Dermis blood vessel endothelial cell (primary cell): Measurements from ENCODE around the gene CLIC4. TPM values are rescaled to one million over a fixed set of nuclear protein-coding genes. Genes with fewer than 3 reads are reported as not detected.
"Not testable (repeated sequence)": the region's sequence is repeated elsewhere in the genome, so short reads cannot be mapped to it uniquely, and the experiment has no call there.

ENCODE experiments used
- DNase-seq: peaks from one replicate; pipeline ENCODE4 v3.0.0; 2010
- total RNA-seq: library from RNA; depleted of rRNA; stranded (reverse); fragments of >200 nt; gene quantifications from 2 replicates; pipeline ENCODE4 v1.2.3, GENCODE V29; 2014

CLIC4 gene
- total RNA-seq, 1 donor from 2014 or later: 262 TPM

GRCh38 chr1:24823486-24823885 is 78.2 kb downstream of the CLIC4 start:
- not testable (repeated sequence) for DNase-seq

- no peak for DNase-seq
These were observed 79.9 kb downstream of the CLIC4 start for GRCh38 chr1:24825174-24825573.

- no peak for DNase-seq
These were observed 81.3 kb downstream of the CLIC4 start for GRCh38 chr1:24826510-24826909.

- no peak for DNase-seq
These were observed 82.3 kb downstream of the CLIC4 start for GRCh38 chr1:24827379-24828135.

GRCh38 chr1:24828183-24828886 is 83.1 kb downstream of the CLIC4 start:
- DNase-seq: peak; percentile 43

GRCh38 chr1:24828887-24829192 is 83.6 kb downstream of the CLIC4 start:
- DNase-seq: no peak

GRCh38 chr1:24830680-24831272 is 85.5 kb downstream of the CLIC4 start:
- DNase-seq: peak; percentile 87

GRCh38 chr1:24841593-24841992 is 96.3 kb downstream of the CLIC4 start:
- DNase-seq: no peak

GRCh38 chr1:24846671-24847070 is 101.4 kb downstream of the CLIC4 start:
- no peak for DNase-seq

GRCh38 chr1:24847995-24848881 is 103.0 kb downstream of the CLIC4 start:
- peak; percentile 91 for DNase-seq

GRCh38 chr1:24849672-24850295 is 104.5 kb downstream of the CLIC4 start:
- DNase-seq: peak; percentile 57

- DNase-seq: peak; percentile 70
These were observed 105.2 kb downstream of the CLIC4 start for GRCh38 chr1:24850328-24850920.

GRCh38 chr1:24853649-24854048 is 108.4 kb downstream of the CLIC4 start:
- DNase-seq: no peak

GRCh38 chr1:24855474-24855873 is 110.2 kb downstream of the CLIC4 start:
- DNase-seq: no peak

GRCh38 chr1:24856787-24857506 is 111.7 kb downstream of the CLIC4 start:
- no peak for DNase-seq

- no peak for DNase-seq
These were observed 112.4 kb downstream of the CLIC4 start for GRCh38 chr1:24857507-24858133.

GRCh38 chr1:24858277-24858676 is 113.0 kb downstream of the CLIC4 start:
- DNase-seq: no peak

GRCh38 chr1:24859063-24860010 is 114.1 kb downstream of the CLIC4 start:
- DNase-seq: no peak

GRCh38 chr1:24860841-24861240 is 115.6 kb downstream of the CLIC4 start:
- DNase-seq: no peak
